Activated gamma-delta T cell treated with anti-CD3 and anti-CD28 coated beads, Interleukin-2, amount 50 U/mL, for 16 hours (primary cell): Measurements from ENCODE around the gene ZSCAN12.

Source experiments
- DNase-seq: peaks from one replicate; pipeline ENCODE4 v3.0.0-alpha.2; 2020; ENCODE audit warnings: low read depth

Gene ZSCAN12

DNA sequence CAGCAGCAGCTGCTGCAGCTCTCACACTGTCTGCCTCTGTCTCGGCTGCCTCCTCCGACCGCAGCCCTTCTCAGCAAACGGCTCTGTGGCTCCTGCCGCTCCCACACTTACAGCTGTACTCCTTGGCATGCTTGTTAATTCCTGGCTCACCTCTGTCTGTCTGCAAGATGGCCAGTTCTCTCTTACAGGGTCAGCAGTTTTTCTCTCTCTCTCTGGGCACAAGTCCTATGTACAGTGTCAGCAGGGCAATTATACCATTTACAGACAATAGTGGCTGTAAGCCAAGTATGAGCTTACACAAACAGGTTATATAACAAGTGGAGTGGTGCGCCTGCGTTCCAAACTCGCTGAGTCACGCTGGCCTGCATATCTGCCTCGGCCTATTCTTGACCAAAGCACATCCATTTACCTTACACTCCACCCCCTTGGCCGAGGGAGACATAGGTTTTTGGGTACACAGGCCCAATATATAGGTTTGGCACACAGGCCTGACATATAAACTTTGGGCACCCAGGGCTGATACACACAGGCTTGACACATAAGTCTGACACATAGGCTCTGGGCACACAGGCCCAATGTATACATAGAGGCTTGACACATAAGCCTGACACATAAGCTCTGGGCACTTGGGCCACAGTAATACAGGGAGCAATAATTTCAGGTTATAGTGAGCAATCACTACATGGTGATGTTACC is 45.4 kb downstream of the ZSCAN12 start:
- DNase-seq, result no peak

DNA sequence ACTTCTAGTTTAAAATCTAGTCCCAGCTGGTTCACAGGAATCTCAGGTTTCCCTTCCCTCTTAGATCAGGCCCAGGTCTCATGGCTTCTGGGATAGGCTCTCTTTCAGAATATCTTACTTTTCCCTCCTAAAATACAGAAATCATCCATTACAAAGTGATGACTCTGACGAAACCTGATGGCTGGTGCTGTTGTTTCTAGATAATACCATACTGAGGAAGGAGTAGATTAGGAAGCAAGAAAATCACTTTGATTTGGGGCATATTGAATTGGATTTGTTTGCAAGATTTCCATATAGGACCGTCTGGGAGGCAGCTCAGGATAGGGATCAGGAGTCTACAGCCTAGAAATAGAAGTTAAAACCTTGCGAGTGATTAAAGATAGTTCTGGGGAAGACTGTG is 46.2 kb downstream of the ZSCAN12 start:
- no peak for DNase-seq

DNA sequence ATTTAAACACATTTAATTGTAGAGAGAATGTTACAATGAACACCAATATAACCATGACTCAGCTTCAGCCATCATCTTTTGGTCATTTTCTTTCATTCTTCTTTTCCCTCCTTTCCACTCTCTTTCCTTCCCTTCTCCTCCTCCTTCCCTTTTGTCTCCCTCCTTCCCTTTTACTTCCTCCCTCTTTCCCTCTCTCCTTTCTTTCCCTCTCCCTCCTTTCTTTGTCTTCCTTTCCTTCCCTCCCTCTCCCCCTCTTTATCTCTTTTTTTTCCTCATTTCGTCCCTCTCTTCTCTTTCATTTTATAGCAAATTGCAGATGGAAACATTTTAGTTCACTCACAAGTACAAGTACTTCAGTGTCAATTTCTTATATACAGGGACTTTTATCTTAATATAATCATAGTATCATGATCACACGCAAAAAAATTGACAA is 48.0 kb downstream of the ZSCAN12 start:
- DNase-seq, result no peak

DNA sequence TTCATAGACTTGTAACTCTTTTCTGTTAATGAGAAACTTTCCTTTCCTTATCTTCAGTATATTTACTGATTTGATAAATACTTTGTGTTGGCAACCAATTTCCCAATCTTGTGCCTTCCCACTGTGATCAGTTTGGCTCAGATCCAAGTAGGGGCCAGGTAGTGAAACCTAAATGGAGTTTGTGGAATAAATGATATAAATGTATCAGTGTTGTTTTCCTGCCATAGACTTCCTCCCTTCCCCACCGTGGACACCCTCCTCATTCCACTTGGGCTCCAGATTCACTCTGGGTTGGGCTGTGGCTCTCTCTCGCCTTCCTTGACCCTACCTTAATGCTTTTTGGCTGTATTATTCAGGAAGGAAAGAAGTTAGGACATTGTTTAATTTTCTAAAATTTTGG is 48.5 kb downstream of the ZSCAN12 start:
- no peak for DNase-seq

DNA sequence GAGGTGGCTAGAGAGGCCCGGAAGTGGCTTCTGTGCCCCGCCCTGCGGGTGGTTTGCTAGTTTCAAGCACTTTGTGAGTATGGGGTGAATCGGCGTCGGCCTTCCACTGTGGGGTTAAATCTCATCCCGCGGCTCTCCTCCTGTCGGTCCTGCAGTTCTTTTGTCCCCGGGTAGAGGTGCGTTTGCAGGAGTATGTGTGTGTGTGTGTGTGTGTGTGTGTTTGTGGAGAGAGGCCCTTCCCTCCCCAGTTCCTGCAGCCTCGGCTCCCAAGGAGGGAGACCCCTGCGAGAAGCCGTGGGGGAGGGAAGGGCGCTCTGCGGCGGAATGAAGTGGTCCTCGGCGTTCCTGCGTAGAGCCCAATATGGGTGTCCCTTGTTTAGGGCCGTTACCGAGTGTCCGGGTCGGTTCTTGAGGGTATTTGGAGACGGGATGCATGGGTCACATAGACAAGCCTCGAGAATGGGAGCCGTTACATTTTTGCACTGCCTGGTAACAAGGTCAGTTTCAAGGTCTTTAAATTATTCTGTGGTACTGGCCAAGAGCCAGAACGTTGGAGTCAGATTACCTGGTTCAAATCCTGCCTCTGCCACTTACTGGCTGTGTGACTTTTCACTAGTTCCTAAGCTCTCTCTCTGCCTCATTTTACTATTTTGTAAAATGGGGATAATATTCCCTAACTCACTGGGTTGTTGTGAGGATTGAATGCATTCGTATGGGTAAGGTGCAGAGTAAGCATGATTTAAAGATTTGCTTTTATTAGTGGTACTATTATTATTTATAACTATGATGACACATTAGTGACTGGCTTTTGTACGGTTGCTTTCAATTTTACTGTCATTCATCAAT is 49.4 kb downstream of the ZSCAN12 start, which contains the start of gene ZKSCAN3:
TSS of gene ZKSCAN3 (plus strand) at position 56 of the 846 bp plus-strand sequence. CDS start 9,640 bp downstream, outside the sequence.
- peak; percentile 73 for DNase-seq

DNA sequence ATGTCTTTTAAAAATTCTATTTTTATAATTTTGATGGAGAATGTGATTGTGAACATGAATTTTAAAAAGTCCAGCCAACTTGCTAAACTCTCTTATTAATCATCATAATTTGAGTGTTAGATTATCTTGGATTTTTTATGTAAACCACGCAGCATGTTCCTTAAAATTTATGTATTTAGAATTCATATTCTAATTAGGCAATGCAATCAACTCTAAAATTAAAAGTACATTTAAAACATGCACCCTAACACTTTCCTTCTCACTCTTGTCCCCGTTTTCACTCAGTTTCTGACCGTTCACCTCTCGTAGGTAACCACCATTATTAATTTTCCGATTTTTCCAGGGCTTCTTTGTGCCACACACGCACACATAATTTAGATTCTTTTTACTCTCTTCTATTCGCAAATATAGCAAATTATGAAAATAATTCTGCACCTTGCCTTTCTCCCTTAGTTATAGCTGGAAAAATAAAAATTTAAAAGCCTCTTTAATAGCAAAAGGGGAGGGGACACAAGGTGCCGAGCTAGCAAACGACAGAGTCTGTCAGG is 50.1 kb downstream of the ZSCAN12 start:
- DNase-seq, result no peak

DNA sequence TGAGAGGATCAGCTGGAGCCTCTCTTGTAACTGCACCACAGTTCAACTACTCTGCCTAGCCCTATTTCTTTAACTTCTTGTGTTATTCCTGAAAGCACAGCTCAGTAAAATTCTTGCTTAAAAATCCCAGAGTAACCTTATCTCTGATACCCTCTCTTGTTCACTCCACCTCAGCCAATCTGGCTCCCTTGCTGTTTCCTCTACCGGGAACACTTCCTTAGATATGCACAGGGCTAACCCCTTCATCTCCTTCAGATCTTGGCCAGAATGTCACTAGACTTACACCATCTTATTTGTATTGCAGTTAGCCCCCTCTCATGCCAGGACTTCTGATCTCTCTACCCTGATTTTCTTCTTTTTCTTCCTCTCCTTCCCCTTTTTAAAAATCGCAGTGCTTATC is 52.4 kb downstream of the ZSCAN12 start:
- DNase-seq, result no peak

DNA sequence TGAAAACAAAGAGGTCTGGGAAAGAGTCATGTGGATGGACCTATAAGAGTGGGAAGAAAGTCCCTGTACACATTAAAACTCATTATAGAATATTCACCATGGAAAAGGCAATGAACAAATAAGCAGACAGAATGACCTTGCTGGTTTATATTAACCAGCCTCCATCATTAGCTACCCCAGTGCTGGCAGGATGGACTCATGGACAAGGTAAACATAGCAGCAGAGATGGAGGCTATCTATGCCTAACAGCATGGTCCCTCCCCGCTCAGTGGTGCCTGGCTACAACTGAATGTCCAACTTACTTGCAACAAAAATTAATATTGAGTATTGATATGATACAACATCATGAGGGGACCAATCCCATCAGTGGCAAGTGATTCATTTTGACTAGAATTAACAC is 54.3 kb downstream of the ZSCAN12 start:
- DNase-seq, result no peak

DNA sequence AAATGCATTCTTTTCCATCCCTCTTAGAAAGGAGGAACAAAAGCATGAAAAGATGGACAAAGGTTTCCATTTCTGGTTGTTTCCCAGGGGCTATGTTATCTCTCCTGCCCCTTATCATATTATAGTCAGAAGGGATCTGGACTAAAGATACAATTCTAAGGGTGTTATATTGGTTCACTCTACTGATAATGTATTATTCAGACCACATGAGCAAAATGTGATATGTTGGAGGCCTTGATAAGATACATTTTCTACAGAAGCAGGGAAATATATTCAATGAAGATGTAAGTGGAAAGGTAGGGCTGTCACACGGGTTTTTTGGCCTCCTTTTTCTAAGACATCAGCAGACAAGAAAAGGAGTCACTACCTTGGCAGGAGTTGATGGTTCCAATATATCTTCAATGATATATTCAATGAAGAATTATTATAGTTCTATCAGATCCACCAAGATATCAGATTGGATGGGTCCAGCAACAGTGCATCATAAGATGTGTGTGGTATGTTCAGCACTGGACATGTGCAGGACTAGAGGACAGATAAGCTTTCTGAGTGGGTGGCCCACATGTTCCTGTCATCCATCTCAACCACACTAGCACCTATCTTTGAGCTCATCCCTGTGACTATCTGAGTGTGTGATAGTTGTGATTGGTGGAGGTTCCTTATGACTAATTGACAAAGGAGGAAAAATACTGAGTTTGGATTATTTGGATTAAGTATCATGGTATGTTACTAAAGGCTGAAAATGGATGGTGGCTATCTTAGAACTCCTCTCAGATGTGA is 55.5 kb downstream of the ZSCAN12 start:
- no peak for DNase-seq

DNA sequence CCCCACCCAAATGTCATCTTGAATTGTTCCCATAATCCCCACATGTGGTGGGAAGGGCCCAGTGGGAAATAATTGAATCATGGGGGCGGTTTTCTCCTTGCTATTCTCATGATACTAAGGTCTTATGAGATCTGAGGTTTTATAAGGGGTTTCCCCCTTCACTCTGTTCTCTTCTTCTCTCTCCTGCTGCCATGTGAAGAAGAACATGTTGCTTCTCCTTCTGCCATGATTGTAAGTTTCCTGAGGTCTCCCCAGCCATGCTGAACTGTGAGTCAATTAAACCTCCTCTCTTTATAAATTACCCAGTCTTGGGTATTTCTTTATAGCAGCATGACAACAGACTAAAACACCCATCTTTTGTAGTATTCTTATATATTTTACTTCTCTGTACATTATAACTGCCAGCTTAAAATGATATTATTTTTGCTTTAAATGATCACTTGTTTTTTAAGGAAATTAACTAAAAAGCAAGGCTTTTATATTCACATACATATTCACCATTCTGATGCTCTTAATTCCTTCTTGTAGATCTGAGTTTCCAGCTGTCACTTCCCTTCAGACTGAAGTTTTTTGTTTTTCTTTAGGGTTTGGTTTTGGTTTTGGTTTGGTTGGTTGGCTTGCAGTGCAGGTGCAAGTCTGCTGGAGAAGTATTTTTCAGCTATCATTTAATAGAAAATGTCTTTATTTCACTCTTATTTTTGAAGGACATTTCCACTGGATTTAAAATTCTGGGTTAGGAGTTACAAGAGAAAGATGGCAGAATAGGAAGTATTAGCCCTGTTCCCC is 59.0 kb downstream of the ZSCAN12 start:
- no peak for DNase-seq

DNA sequence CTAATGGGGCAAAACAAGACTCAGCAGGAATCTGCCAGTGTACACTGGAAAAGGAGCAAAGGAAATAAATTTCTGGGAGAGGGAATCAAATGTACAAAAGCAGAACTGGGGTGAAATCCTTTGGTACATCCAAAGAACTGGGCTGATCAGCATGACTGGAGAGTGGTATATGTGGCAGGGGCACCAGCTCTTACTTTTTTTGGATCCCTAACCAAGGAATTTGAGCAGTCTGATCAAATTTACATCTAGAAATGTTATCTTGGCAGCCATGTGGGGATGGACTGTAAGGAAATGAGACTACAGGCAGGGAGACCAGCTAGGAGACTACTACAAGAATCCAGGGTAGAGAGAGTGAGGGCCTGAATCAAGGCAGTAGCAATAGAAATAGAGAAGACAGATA is 62.4 kb downstream of the ZSCAN12 start:
- no peak for DNase-seq

DNA sequence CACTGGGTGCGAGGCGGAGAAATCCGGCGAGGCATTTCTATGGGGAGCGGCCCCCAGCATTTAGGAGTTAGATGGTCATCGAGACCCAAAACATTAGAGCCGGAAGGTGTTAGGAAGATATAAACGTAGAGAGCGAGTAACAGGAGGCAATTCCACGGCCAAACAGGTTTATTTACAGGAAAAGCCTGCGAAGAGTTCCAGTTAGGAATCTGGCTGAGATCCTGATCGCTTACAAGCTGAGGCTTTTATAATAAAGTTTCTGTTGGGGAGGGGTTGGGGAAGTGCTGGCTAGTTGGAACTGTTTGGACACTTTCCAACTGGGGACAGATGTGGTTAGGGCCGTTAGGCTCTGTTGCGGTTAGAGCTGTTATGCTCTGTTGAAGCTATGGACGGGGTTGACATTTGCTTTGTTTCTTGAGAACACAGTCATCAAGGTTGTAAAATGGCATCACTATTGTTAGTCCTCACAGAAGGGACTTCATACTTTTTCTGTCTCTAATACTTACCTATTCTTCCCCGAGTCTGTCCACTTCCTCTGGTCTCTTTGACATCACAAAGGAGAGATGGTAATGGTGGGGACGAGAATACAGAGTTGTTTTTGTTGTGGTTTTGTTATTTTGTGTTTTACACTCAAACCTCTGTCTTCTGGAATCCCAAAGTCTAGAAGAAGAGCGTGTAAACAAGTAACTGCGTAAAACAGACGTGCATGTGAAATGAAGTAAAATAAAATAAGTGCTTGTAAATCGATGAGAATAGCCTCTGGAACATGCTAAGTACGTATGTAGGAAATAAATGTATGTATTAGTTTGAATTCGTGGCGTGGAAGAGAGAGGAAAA is 63.0 kb downstream of the ZSCAN12 start:
- DNase-seq, result no peak

DNA sequence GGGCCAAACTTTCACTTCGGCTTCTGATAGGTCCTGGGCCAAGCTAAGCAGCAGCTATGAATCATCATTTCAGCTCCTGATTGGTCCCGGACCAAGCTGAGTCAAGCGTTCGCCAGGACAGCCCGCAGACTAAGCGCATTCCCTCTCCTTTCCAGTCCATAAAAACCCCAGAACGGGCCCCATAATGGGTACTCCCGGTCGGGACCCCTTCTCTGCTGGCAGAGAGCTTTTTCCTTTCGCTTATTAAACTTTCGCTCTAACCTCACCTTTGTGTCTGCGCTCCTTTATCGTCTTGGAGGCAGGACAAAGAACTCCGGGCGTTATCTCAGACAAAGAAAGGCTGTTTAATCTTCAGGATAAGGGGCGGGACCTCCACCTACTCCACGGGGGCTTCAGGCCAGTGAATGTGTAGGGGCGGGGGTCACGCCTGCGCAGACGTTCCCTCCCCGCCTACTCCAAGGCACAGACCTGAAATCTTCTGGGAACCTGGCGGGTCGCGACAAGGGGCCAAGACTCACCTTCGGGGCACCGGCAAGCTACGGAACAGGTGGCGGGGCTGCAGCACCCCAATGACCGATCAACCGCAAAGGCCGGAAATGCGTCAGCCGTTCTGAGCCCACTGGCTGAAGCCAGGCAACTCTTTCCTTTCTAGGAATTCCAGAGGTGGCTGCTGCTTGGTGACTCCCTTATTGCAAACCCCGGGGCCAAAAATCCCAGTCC is 63.8 kb downstream of the ZSCAN12 start, which contains the start of gene ZSCAN31:
TSS of gene ZSCAN31 (minus strand) at position 585 of the 720 bp plus-strand sequence. CDS start 6,465 bp downstream, outside the sequence.
- peak; percentile 60 for DNase-seq

DNA sequence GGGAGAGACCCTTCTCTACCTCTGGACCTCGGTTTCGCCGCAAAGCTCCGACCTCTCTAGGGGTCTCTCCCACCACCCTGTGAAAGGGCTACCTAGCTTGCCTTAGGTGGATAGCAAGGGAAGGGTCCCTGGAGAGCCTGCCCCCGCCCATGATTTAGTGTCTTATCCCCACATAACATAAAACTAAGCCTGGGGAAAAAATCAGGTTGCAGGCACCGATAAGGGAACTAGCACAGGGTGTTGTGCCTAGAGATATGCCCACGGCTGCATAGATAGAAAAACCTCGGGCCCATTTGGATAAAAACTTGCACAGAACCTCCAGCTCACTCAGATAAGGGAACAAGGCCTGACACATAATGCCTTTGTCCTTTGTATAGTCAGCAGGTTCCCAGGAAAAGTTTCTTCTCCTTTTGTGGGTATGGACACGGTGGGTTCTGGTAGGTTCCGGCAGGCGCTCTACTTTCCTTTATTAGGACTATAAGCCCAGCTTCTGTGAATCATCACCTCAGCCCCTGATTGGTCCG is 64.4 kb downstream of the ZSCAN12 start:
- DNase-seq, result no peak

DNA sequence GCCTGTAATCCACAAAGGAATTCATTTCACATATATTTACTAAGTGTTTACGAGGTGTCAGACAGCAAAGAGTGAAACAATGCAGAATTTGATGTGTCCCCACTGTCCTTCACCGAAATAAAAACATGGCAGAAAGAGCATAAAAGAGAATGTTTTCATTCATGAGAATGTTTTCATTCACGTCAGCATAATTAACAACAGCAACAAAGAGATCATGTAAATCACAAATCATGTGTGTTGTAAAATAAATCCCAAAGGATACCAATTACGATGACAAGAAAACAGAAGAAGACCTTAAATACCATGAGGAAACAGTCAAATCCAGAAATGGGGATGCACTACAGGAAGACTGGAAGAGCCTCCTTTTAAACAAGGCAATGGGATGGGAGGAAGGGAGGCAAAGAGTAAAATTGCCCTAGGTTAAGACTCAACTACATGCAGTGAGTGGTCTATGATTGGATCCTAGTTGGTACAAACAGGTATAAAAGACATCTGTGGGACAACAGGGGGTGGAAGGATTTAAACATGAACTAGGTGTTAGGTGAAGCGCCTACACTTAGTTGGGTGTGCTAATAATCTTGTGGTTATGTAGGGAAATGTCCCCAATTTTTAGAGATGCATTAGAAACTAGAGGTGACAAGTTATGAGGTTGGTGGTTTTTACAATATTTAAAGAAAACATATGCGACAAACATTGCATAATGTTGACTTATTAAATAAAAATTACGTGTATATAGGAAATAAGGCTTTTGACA is 65.1 kb downstream of the ZSCAN12 start:
- DNase-seq, result no peak

DNA sequence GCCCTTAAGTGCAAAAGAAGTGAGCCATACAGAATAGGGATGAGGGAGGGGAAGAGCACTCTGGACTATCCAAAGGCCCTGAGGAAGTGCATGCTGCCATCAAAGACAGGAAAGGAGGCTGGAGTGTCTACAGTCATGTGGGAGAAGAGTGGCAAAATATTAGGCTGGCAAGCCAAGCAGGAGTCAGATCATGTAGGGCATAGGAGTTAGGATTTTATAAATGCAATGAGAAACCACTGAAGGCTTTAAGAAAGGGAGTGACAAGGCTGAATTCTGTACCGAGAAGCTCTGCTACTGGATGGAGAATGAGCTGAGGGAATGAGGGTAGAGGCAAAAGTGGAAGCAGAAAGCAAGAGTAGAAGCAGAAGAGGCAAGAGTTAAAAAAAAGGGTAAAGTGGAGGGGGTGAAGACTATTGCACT is 65.9 kb downstream of the ZSCAN12 start:
- DNase-seq, result no peak

DNA sequence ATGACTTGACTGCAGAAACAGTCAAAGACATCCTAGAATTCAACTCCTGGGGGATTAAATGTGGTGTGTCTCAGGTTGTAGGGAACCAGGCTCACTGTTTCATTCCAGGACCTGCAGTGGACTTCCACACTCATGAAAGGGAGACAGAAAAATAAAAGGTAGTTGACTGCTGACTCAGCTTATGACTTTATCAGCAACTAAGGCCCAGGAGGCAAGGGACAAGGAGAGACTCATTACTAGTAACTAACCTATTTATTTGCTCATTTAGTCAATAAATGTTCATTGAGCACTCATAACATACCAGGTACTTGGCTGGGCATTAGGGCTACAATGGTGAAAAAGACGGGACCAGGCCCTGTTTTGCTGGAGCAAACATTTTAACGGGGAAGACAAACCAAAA is 66.5 kb downstream of the ZSCAN12 start:
- DNase-seq, result no peak

DNA sequence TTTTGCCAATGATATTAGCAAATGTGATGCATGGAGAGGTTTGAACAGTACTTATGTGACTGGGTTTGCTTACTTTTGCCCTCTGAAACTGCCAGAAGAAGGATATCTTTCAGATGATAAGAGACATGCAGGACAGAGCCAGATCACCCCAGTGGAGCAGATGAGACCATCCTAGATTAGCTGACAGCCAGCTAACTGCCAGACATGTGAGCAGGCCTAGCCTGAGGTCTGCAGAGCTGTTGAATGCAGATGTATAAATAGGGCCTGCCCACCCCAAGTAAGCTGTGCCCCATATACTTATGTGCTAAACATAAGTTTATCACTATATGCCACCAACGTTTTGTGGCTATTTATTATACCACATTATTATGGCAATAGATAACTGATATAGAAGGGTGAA is 69.5 kb downstream of the ZSCAN12 start:
- no peak for DNase-seq
